ENCODE measurements around the gene CRYBA2. TPM values are rescaled to one million over a fixed set of nuclear protein-coding genes. Genes with fewer than 3 reads are reported as not detected.

CRYBA2 gene
- total RNA-seq, 4 donors from 2014 or later = 5.6 TPM; not detected in 3

GRCh38 chr2:218975060-218975777, 18.0 kb downstream of the CRYBA2 start:
- peak; percentile 30 for TF ChIP-seq EP300 (IDR thresholded peaks at IDR 0.05; ENCODE audit: low read depth)
- no peak for TF ChIP-seq POLR2A (IDR thresholded peaks at IDR 0.05)
- TF ChIP-seq POLR2AphosphoS5 (IDR thresholded peaks at IDR 0.05) = peak in 1 of 3 donors; percentile 49
- TF ChIP-seq CTCF (IDR thresholded peaks at IDR 0.05) = no peak
- WGBS, 2 donors (ENCODE audit: low coverage in 1 of 2) = 55 to 69% methylated on average over 2 to 4 of the region's 4 CpGs
- Histone ChIP-seq H3K27ac (peak overlapping the region in 1 of 4 donors; percentile 51), H3K36me3 (no peaks in the 10 kb centered on the region), H3K4me1 (peaks cover 0 to 17% (median 6%) of the 10 kb centered on the region in 4 donors), H3K27me3 (peaks cover 82% of the 10 kb centered on the region), H3K4me3 (no peak overlapping the region), H3K9me3 (no peaks in the 10 kb centered on the region)
- in situ Hi-C loops (cut with MboI; ENCODE audit: low pct_ligation_motif_present in 1 of 4, low pct_unique_long_range_greater_than_20kb in 1 of 4, low sequenced_read_pairs in 3 of 4) (no loop called here), intact Hi-C loops (cut with DNase I; ENCODE audit: low total_unique reads) (no loop called here)
- peak; percentile 59 for DNase-seq

DNA sequence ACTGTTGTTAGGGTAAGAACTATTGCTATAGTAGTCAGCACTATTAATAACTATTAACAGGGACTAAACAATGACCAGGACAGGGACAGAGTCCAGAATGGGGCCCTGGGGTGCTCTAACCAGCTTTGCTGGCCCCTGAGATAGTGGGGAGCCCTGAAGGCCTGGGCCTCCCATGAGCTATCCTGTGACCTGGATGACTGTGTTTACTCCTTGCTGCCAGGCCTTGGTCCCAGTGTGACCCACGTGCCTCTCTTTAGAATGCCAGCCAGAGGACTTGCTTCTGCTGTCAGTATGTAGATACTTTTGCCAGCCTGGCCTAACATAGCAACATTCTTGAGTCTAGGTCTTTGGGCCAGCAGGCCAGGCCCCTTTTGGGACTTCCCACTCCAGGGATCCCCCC, 22.3 kb downstream of the CRYBA2 start:
- H3K36me3 ChIP-seq = no peaks in the 10 kb centered on the region
- intact Hi-C loops (cut with DNase I; ENCODE audit: low total_unique reads) (no loop called here), in situ Hi-C loops (cut with MboI; ENCODE audit: low pct_ligation_motif_present in 1 of 4, low pct_unique_long_range_greater_than_20kb in 1 of 4, low sequenced_read_pairs in 3 of 4) (no loop called here)
- no peak overlapping the region for H3K27ac ChIP-seq
- DNase-seq = no peak
- TF ChIP-seq POLR2AphosphoS5 (IDR thresholded peaks at IDR 0.05) (no peak), CTCF (IDR thresholded peaks at IDR 0.05) (no peak), EP300 (IDR thresholded peaks at IDR 0.05; ENCODE audit: low read depth) (no peak), POLR2A (IDR thresholded peaks at IDR 0.05) (no peak)
- H3K4me3 ChIP-seq = no peak overlapping the region
- H3K9me3 ChIP-seq = no peaks in the 10 kb centered on the region
- 33% methylated on average over 1 of the region's 1 CpG; no CpG with 5 or more reads in 1 of the 2 donors for WGBS, 2 donors (ENCODE audit: low coverage in 1 of 2)
- peaks cover 0 to 6% (median 0%) of the 10 kb centered on the region in 4 donors for H3K4me1 ChIP-seq
- H3K27me3 ChIP-seq = peaks cover 84% of the 10 kb centered on the region

GRCh38 chr2:218964041-218964771, 29.0 kb downstream of the CRYBA2 start:
- intact Hi-C loops (cut with DNase I; ENCODE audit: low total_unique reads) = no loop called here
- H3K27me3 ChIP-seq = peaks cover 99% of the 10 kb centered on the region
- no peak overlapping the region for H3K4me3 ChIP-seq
- DNase-seq = no peak
- no peaks in the 10 kb centered on the region for H3K36me3 ChIP-seq
- H3K4me1 ChIP-seq = peaks cover 0 to 16% (median 11%) of the 10 kb centered on the region in 4 donors
- in situ Hi-C loops (cut with MboI; ENCODE audit: low pct_ligation_motif_present in 1 of 4, low pct_unique_long_range_greater_than_20kb in 1 of 4, low sequenced_read_pairs in 3 of 4) = no loop called here
- WGBS, 2 donors (ENCODE audit: low coverage in 1 of 2) = 33 to 47% methylated on average over 1 to 5 of the region's 5 CpGs
- TF ChIP-seq POLR2AphosphoS5 (IDR thresholded peaks at IDR 0.05) (no peak), EP300 (IDR thresholded peaks at IDR 0.05; ENCODE audit: low read depth) (no peak), CTCF (IDR thresholded peaks at IDR 0.05) (no peak), POLR2A (IDR thresholded peaks at IDR 0.05) (no peak)
- H3K9me3 ChIP-seq = no peaks in the 10 kb centered on the region
- H3K27ac ChIP-seq = no peak overlapping the region

GRCh38 chr2:218963601-218964000, 29.6 kb downstream of the CRYBA2 start:
- Histone ChIP-seq H3K36me3 (no peaks in the 10 kb centered on the region), H3K4me3 (no peak overlapping the region), H3K27me3 (peaks cover 99% of the 10 kb centered on the region), H3K9me3 (no peaks in the 10 kb centered on the region), H3K4me1 (peaks cover 0 to 18% (median 13%) of the 10 kb centered on the region in 4 donors), H3K27ac (no peak overlapping the region)
- intact Hi-C loops (cut with DNase I; ENCODE audit: low total_unique reads) = no loop called here
- in situ Hi-C loops (cut with MboI; ENCODE audit: low pct_ligation_motif_present in 1 of 4, low pct_unique_long_range_greater_than_20kb in 1 of 4, low sequenced_read_pairs in 3 of 4) = no loop called here
- DNase-seq = no peak
- 20 to 26% methylated on average over 2 to 5 of the region's 5 CpGs for WGBS, 2 donors (ENCODE audit: low coverage in 1 of 2)
- TF ChIP-seq EP300 (IDR thresholded peaks at IDR 0.05; ENCODE audit: low read depth) = no peak
- TF ChIP-seq POLR2AphosphoS5 (IDR thresholded peaks at IDR 0.05) = no peak
- TF ChIP-seq POLR2A (IDR thresholded peaks at IDR 0.05) = no peak
- no peak for TF ChIP-seq CTCF (IDR thresholded peaks at IDR 0.05)
